ENCODE measurements around the gene PHF21A. TPM values are rescaled to one million over a fixed set of nuclear protein-coding genes. Genes with fewer than 3 reads are reported as not detected.

The PHF21A gene
- total RNA-seq, 1 donor from 2014 or later = 8.9 TPM

DNA sequence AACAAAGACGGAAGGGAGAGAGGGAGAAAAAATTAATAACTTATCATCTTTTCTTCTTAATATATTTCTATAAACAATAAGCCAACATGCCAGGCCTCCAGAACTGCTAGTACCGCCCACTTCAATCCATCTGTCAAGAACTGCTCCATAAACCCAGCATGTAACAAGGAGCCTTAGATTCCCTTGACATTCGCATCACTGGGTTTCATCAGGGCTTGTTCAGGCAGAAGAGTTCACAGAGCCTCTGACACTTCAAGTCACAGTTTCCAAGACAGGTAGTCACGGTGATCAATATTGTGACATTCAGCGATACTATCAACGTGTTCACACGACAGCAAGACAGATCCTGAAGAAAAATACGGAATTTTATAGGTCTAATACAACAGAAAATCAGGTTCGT, 137.1 kb downstream of the PHF21A start:
- DNase-seq (ENCODE audit: low read depth in 2 of 2) = no peak

DNA sequence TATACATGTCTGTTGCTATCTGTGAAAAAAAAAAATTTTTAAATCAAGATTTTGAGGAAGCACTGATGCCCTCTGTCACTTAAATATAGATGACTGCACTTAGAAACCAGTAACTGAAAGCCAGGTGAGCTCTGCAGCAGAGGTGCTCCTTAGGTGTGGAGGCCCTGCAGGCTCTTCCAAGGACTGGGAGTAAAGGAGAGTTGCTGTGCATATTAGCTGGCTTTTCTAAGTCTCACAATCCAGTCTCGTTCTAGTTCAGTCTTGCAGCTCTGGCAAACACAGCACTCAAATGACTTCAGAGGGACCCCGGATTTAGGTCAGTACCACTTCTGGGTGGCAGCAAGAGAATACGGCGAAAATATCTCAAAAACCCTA, 137.8 kb downstream of the PHF21A start:
- no peak for DNase-seq (ENCODE audit: low read depth in 2 of 2)

DNA sequence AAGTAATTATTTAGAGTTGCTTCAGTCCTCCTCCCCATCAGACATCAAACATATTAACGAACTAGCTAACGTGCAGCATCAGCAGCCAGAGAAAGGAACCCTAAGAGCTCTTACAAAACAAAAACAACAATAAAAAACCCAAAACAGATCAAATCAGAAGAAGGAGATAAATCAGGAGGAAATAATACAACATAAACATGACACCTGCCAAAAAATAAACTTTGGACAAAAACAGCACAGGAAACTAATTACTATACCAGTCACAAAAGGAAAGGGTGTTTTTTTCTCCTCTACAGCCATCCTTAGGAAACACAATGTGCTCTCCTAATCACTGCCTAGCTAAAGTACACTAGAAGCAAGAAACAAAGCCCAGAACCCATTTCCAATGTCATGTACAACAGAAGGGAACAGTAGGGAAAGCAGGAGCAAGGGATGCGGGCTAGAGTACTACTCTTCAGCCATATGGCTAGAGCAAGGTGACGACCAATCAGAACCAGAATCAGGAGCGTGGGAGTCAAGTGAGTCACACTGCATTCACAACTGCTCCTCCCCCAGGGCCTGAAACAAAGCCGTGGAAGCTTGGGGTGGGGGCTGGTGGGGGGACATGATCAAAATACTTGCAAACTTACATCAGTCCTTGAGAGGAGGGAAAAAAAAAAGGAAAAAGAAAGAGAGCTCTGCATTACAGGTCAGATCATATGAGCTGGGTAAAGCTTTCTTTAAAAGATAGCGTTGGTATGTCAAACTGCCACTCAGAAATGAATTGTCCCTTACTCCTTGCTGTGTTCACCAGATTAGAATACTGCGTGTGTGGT, 138.4 kb downstream of the PHF21A start:
- DNase-seq (ENCODE audit: low read depth in 2 of 2) = peak; percentile 42 to 67

DNA sequence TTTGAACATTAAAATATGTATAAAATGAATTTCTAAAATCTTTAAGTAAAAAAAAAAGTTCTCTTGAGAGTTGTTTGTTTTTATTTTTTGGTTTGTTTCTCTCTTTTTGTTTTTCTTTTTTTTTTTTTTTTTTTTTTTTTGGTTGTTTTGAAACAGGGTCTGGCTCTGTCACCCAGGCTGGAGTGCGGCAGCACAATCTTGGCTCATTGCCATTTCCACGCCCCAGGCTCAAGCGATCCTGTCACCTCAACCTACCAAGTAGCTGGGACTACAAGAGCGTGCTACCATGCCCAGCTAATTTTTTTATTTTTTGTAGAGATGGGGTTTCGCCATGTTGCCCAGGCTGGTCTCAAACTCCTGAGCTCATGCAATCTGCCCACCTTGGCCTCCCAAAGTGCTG, 139.4 kb downstream of the PHF21A start:
- DNase-seq (ENCODE audit: low read depth in 2 of 2) = peak in 1 of 2 donors; percentile 8

DNA sequence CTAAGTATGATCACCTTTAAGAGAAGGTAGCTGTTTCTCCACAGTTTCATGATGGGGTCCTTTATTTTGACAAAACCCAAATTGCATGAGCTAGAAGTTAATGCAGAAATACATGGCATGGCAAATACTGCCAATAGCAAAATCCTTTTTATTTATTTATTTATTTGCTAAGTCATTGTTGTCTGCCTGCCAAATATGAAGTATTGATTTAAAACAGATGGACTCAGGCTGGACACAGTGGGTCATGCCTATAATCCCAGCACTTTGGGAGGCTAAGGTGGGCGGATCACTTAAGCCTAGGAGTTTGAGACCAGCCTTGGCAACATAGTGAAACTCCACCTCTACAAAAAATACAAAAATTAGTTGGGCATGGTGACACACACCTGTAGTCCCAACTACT, 146.4 kb downstream of the PHF21A start:
- no peak for DNase-seq (ENCODE audit: low read depth in 2 of 2)

DNA sequence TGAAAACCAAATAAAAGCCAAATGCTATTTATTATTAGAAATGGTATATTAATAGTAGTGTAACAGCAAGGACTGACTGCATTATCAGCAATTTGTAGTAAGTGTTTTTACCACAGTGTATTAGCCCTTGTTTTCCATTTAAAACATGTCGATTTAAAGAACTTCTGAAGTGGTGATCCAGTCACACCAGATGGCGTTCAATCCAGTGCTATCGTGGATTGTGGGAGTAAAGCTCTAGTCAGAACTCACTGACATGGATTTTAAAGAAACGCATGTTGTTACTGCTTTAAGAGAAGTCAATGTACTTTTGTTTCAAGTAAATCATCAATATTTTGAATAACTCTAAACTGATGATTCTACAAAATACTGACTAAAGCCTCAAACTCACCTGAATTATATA, 147.7 kb downstream of the PHF21A start:
- no peak for DNase-seq (ENCODE audit: low read depth in 2 of 2)

DNA sequence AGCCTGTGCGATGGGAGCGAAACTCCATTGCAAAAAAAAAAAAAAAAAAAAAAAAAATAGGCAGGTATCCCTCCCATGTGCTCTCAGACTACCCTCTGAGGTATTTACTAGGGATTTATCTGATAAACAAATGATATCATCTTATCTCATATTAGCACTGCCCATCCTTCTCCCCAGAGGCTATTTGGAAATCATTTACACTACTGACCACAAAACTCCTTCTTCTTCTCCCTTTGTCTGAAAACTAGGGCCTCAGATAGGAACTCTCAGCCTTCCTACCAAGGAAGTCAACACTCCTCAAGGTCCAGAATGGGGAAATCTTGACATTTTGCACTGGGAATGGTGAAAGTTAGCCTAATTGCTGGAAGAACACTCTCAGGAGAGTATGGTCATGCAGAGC, 152.4 kb downstream of the PHF21A start:
- no peak for DNase-seq (ENCODE audit: low read depth in 2 of 2)

DNA sequence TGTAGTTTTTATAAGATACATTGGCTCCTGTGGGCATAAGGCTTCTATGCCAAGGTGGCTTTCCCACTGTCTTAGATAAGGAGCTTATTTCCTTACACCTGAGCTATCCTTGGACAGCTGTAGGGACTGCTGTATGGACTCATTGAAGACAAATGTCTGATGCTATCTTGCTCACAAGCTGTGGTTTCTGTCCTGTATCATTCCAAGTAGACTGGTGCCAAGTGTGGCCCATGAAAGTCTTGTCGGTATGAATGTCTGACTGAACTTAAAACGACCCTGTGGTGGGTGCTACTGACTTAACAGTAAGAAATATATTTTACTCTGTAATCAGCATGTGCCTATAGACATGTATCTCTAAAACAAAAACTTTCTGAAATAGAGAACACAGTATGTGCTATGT, 153.7 kb downstream of the PHF21A start:
- no peak for DNase-seq (ENCODE audit: low read depth in 2 of 2)

DNA sequence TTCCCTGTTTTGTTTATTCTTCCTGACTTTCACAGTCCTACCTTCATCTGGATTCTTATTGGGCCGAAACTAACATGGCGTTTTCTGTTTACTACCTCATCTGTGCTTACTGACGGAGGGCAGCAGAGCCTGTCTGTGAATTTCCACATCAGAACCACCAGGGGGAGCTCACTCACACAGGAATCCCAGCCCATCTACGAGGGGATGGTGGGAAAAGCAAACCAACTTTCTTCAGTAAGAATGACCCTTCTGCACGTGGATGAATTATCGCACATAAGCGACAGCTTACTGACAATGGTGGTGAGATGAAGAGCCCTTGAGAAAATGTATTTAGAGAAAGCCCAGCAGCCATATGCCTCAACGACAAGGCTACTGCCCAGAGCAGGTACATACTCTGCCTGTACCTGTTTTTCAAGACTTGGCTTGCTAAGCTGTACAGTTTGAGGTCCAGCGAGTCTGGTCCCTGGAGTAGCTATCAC, 156.3 kb downstream of the PHF21A start:
- DNase-seq (ENCODE audit: low read depth in 2 of 2) = peak; percentile 84 to 88

DNA sequence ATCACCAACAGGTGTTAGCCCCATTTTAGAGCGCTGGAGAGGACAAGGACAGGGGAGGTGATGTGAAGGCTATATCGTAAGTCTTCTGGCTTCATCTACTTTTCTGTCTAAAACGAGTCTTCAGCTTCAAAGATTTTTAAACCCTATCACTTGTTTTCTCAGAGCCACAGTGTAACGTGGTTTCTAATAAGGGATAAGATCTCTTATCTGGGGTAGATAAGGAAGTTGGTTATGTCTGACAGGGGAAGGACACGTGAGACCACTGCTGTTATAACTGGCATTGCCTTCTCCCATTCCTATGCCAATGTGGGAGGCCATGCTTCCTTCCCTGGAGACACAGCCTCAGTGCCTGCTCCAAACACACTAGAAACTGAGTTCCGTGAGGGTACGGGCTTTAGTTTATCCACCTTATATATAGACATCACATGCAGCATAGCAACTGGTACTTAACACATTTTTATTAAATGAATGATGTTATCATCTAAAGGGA, 159.5 kb downstream of the PHF21A start:
- no peak for DNase-seq (ENCODE audit: low read depth in 2 of 2)

DNA sequence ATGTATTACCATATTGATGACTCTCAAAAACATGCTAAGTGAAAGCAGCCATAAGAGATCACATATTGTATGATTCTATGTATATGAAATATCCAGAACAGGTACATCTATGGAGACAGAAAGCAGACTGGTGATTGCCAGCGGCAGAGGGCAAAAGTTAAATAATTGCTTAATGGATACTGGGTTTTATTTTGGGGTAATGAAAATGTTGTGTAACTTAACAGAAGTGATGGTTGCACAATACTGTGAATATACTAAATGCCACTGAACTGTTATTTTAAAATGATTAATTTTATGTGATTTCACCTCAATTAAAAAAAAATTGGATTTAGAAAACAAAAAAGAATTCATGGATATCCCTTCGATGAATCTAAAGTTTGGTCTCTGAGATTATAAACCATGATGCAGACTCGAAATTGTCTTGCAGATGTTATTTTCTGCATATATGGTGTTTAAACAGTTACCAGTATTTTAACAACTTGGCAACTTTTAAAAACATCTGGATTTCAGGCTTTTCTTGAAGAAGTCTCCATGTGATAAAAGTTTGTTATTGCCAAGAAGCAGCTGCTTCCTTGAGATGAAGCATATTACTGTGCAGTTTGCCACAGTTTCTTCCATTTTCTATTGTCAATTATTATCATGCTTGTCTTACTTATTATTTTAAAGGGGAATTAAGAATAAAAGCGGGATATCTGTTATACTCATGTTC, 160.7 kb downstream of the PHF21A start:
- no peak for DNase-seq (ENCODE audit: low read depth in 2 of 2)

DNA sequence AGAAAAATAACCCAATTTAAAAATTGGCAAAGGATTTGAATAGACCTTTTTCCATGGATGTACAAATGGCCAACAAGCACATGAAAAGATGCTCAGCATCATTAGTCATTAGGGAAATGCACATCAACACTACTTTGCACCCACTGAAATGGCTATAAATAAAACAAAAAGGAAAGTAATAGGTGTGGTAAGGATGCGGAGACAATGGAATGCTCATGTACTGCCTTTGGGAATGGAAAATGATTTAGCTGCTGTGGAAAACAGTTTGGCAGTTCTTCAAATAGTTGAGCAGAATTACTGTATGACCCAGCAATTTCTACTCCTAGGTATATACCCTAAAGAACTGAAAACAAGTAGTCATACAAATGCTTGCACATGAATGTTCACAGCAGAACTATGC, 161.4 kb downstream of the PHF21A start:
- peak; percentile 14 to 89 for DNase-seq (ENCODE audit: low read depth in 2 of 2)

DNA sequence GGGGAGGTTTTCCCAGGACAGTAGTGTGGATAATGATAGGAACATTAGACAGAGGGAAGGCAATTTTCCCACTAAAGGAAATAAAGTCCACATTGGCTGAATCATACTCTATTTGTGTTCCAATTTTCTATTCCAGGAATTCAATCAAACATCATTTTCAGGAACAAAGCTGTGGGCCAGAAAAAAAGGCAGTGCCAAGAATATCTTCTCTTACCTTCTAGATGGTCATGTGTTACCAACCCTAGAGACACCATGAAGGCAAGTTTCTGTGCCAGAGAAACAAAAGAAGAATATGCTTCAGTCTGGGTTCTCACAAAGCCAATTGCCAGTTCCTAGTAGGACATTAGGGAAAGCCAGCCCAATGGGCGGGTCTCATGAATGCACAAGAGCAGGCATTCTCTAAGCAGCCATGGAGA, 171.3 kb downstream of the PHF21A start:
- DNase-seq (ENCODE audit: low read depth in 2 of 2) = peak in 1 of 2 donors; percentile 33

DNA sequence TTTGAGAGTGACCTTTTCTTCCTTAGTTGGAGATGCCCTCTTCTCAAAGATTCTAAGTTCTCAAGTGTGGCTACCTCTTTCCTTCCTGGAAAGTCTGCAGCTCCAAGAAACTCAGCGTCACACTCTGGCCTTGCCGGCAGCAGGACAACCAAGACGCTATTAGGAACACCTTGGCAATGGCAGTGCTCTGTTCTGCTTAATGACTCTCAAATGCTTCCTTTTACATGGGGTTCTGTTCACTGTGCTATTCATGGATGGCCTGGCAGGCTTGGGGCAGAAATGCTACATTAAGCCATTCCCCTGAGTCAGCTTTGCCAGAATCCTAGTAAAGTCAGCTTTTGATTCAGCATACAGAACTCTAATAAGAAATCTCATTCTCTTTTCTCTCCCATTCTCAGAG, 172.9 kb downstream of the PHF21A start:
- DNase-seq (ENCODE audit: low read depth in 2 of 2) = no peak

DNA sequence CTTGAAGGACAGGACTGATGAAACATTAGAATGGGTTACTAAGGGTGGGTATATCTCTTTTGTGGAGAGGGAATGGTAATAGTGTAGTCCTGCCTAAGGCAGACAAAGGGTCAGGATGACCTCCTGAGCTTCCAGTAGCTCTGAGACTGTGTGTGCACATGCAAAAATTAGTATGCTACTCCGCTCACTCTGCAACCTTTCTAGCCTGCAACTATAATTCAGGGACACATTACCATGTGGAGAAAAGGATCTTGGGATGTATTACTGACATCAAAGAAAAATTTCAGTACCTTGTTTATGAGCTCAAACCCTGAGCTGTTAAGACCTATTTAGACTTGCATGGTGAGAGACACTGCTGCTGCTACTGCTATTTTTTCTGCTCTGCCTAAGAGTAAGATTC, 173.4 kb downstream of the PHF21A start:
- DNase-seq (ENCODE audit: low read depth in 2 of 2) = no peak

DNA sequence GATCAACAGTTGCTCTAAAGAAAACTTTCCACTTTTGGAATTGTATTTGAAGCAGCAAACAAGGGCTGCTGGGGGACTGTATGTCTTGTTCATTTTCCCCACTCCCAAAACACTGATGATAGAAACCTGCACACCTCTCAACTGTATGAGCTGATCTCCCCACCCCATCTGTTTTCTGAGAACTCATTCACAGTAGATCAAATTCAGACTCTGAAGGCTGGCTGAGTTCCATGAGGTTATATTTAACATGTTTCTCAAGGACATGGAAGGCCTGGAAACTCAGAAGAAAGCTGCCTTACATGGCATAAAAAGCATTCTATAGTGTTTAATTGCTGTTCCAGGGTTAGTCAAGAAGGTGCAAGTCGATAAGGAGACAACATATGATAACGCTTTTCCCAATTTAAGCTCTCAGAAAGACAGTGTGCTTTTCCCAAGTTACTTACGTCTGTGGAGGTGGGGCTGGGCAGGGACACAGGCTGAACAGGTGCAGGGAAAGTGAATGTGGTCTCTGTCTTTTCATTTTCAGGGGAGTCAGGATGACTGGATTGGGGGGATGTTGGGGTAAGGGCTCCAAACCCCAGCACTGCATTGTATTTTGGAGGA, 175.8 kb downstream of the PHF21A start:
- DNase-seq (ENCODE audit: low read depth in 2 of 2) = no peak

DNA sequence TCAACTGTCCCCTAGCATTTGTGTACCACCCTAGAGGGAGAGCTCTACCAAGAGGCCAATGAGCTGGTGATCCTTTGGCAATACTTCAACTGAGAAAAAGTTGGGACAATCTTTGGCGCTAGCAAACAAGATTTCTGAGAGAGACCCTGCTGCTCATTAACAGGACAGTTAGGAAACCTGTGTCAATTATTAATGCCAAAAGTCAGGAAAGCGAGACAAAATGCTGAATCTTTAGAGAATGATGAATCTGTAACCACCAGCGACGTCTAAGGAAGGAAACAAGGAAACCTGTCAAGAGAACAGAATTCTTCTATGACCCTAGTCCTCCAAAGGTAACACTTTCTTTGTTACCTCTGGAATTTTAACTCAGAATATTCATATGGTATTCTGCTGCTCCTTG, 178.9 kb downstream of the PHF21A start:
- DNase-seq (ENCODE audit: low read depth in 2 of 2) = no peak

DNA sequence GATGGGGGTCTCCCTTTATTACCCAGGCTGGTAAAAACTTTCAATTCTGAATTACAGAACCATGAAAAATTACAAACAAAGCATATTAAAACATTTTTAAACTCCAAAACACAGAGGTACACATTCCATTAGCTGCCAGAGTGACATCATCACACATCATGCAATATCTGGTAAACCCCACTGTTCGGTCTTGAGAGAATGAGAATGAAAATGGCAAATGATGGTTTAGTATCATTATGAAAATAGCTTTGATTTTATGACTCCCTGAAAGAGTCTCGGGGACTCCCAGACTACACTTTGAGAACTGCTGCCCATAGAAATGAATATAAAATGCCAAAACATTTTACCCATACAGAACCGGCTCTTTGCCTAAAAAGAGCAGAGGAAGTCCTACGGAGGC, 180.0 kb downstream of the PHF21A start:
- DNase-seq (ENCODE audit: low read depth in 2 of 2) = no peak

DNA sequence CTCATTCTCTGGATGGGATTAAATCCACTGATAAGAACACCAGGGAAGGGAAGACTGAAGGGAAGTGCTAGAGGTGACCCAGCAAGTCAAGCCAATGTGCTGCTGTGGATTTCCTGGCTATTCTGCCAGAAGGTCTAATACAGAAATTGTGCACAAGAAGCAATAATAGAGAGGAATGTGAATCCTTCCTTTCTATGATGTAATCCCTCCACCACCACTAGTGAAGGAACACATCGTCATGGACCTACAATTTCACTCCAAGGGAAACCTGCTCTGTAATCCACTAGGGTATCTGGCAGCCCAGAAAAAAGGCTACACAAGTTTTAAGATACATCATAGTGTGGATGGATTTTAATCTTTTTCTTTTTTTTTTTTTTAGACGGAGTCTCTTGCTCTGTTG, 181.4 kb downstream of the PHF21A start:
- peak; percentile 17 to 24 for DNase-seq (ENCODE audit: low read depth in 2 of 2)

DNA sequence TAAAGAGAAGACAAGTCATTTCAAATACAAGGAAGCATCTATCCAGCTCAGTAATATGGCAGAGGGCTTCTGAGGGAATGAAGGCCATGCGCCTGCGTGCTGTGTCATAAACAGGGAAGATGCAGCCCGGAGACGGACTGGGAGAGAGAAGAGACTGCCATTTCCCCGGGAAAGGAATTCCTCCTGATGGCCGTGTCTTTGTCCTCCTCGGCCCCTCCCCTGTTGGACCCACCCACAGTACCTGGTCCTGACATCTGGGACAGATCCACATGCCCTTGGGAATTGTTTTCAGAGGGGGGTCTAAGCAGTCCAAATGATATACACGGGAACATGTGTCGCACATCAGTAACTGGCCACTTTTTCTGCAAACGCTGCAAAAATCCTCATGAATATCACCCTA, 183.3 kb downstream of the PHF21A start:
- DNase-seq (ENCODE audit: low read depth in 2 of 2) = no peak

DNA sequence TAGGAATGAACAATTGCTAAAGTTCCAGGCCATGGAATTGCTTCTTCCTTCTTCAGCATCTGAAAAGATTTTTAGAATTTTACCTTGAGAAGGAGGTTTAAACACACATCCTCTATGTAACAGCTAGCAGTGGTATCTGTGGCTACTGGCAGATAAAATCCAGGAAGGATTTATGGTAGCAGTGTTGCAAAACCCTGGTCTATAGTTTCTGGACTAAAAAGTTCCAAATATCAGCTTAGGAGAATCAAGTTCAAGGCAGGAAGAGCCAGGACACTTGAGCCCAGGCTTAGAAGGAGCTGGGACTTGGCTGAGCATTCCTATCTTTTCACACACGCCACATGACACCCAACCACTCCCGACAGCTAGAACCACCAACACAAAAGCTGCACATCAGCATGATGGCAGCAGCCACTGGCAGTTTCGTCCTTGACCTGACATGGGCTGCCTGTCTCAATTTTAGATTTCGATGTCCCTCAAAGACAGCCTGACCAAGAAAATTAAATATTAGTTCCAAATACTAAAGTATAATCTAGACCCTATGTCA, 184.7 kb downstream of the PHF21A start:
- no peak for DNase-seq (ENCODE audit: low read depth in 2 of 2)

All from lung microvascular endothelial cell (primary cell).